H1 (cell line): ENCODE data around the gene GALNTL6. TPM values are rescaled to one million over a fixed set of nuclear protein-coding genes. Genes with fewer than 3 reads are reported as not detected.
A peak's percentile ranks its signal among the peaks of the same experiment; 100 is the strongest.

Experiments used
- CTCF ChIA-PET: fragments of 300-600 bp; sonication (Branson Sonifier 250); formaldehyde crosslinking; loops from one replicate; lab custom pipeline; 2021; ENCODE audit not compliant: partially characterized antibody; lab: Charles Lee
- POLR2A ChIA-PET: fragments of 300-600 bp; sonication (Branson Sonifier 250); formaldehyde crosslinking; loops from one replicate; lab custom pipeline; 2021; ENCODE audit warnings: inconsistent platforms; ENCODE audit not compliant: partially characterized antibody; lab: Charles Lee
- DNase-seq, 2 experiments: peaks; one replicate each; pipeline versions ENCODE4 v3.0.0 to v3.0.0-alpha.2; 2010 to 2022; ENCODE audit warnings: low spot score in 2 of 2, low read depth in 1 of 2, mixed read lengths in 1 of 2
- FAIRE-seq: peaks from 2 replicates; lab custom pipeline; 2011; peaks lifted over from hg19 to GRCh38; lab: Jason Lieb, UNC
- H2AFZ ChIP-seq: 2 replicates; pipeline ENCODE4 v1.8.1; 2012; ENCODE audit warnings: low read length, inconsistent platforms
- H2AK5ac ChIP-seq: 2 replicates; pipeline ENCODE4 v1.6.1; 2013; ENCODE audit warnings: low read depth, low read length
- H2BK120ac ChIP-seq: replicated peaks from 2 replicates; pipeline ENCODE3; 2013; ENCODE audit warnings: low read depth, low read length, inconsistent platforms
- H2BK12ac ChIP-seq: 2 replicates; pipeline ENCODE4 v1.6.1; 2013; ENCODE audit warnings: low read depth, low read length
- H2BK15ac ChIP-seq: 2 replicates; pipeline ENCODE4 v1.6.1; 2013; ENCODE audit warnings: low read length
- H2BK20ac ChIP-seq: 2 replicates; pipeline ENCODE4 v1.6.1; 2013; ENCODE audit warnings: low read length
- H2BK5ac ChIP-seq: 2 replicates; pipeline ENCODE4 v1.6.1; 2013; ENCODE audit warnings: low read depth, low read length
- H3K14ac ChIP-seq: 2 replicates; pipeline ENCODE4 v1.6.1; 2013; ENCODE audit warnings: inconsistent platforms; ENCODE audit not compliant: insufficient read length
- H3K18ac ChIP-seq: 2 replicates; pipeline ENCODE4 v1.6.1; 2013; ENCODE audit warnings: low read length; ENCODE audit errors: extremely low read depth
- H3K23ac ChIP-seq: 2 replicates; pipeline ENCODE4 v1.6.1; 2013; ENCODE audit warnings: inconsistent platforms; ENCODE audit not compliant: insufficient read length
- H3K23me2 ChIP-seq: 2 replicates; pipeline ENCODE4 v1.6.1; 2013; ENCODE audit warnings: low read depth, low read length
- H3K27ac ChIP-seq: 2 replicates; pipeline ENCODE4 v1.6.1; 2011; ENCODE audit warnings: low read depth, low read length, inconsistent platforms
- H3K27me3 ChIP-seq, 4 experiments: replicated peaks in 1 of 4; 1 replicate in 1 of 4; 2 replicates in 3 of 4; pipeline versions ENCODE4 v1.6.1 to v1.8.1; 2011 to 2013; ENCODE audit warnings: low read length in 3 of 4, mild to moderate bottlenecking in 3 of 4, inconsistent platforms in 2 of 4, mixed read lengths in 2 of 4, moderate library complexity in 1 of 4; ENCODE audit not compliant: control insufficient read depth in 3 of 4, insufficient read depth in 3 of 4; ENCODE audit errors: extremely low read depth in 1 of 4
- H3K36me3 ChIP-seq, 4 experiments: 2 replicates each; pipeline versions ENCODE4 v1.6.1 to v1.8.1; 2011 to 2013; ENCODE audit warnings: mild to moderate bottlenecking in 4 of 4, low read length in 3 of 4, moderate library complexity in 2 of 4, control low read depth in 1 of 4, inconsistent platforms in 1 of 4; ENCODE audit not compliant: insufficient read depth in 4 of 4, control insufficient read depth in 2 of 4
- H3K4ac ChIP-seq: replicated peaks from 2 replicates; pipeline ENCODE3; 2013; ENCODE audit warnings: low read length, low read depth, mixed read lengths, inconsistent platforms; ENCODE audit not compliant: insufficient read length
- H3K4me1 ChIP-seq, 4 experiments: replicated peaks in 1 of 4; 1 replicate in 1 of 4; 2 replicates in 3 of 4; pipeline versions ENCODE4 v1.6.1 to v1.8.1; 2011 to 2013; ENCODE audit warnings: low read length in 3 of 4, inconsistent platforms in 2 of 4, mixed read lengths in 1 of 4; ENCODE audit not compliant: insufficient read depth in 4 of 4, control insufficient read depth in 3 of 4
- H3K4me2 ChIP-seq, 2 experiments: 2 replicates each; pipeline versions ENCODE4 v1.6.1 to v1.8.1; 2011 to 2013; ENCODE audit warnings: low read depth in 2 of 2, low read length in 2 of 2, control low read depth in 1 of 2, inconsistent platforms in 1 of 2, mild to moderate bottlenecking in 1 of 2; ENCODE audit not compliant: insufficient read depth in 1 of 2
- H3K4me3 ChIP-seq, 4 experiments: fragments of 200-600, 300-600 bp in 1 of 4; sonication (generic), shearing (Covaris generic), sonication (Bioruptor Twin) in 1 of 4; 2 replicates each; pipeline versions ENCODE4 v1.5.1 to v1.8.1; 2011 to 2016; ENCODE audit warnings: low read length in 4 of 4, low read depth in 3 of 4, control low read depth in 2 of 4, inconsistent platforms in 2 of 4, mild to moderate bottlenecking in 2 of 4, mixed read lengths in 1 of 4, moderate library complexity in 1 of 4; ENCODE audit not compliant: insufficient read depth in 2 of 4; ENCODE audit errors: extremely low read depth in 1 of 4
- H3K56ac ChIP-seq: replicated peaks from 2 replicates; pipeline ENCODE3; 2013; ENCODE audit warnings: low read depth, mild to moderate bottlenecking, mixed read lengths, low read length, inconsistent platforms; ENCODE audit not compliant: insufficient read length
- H3K79me1 ChIP-seq: 2 replicates; pipeline ENCODE4 v1.6.1; 2013; ENCODE audit warnings: low read depth, low read length, control low read depth
- H3K79me2 ChIP-seq, 2 experiments: 2 replicates each; pipeline versions ENCODE4 v1.6.1 to v1.8.1; 2012 to 2013; ENCODE audit warnings: low read length in 2 of 2, mild to moderate bottlenecking in 2 of 2, inconsistent platforms in 1 of 2; ENCODE audit not compliant: insufficient read depth in 2 of 2, control insufficient read depth in 1 of 2
- H3K9ac ChIP-seq, 4 experiments: replicated peaks in 1 of 4; 1 replicate in 1 of 4; 2 replicates in 3 of 4; pipeline versions ENCODE4 v1.6.1 to v1.8.1; 2011 to 2013; ENCODE audit warnings: low read depth in 3 of 4, low read length in 3 of 4, control low read depth in 2 of 4, mild to moderate bottlenecking in 2 of 4, moderate library complexity in 2 of 4, inconsistent platforms in 1 of 4; ENCODE audit errors: extremely low read depth in 1 of 4
- H3K9me3 ChIP-seq, 2 experiments: 2 replicates each; pipeline versions ENCODE4 v1.6.1 to v1.8.1; 2012 to 2013; ENCODE audit warnings: mild to moderate bottlenecking in 2 of 2, moderate library complexity in 2 of 2, control low read depth in 1 of 2, inconsistent platforms in 1 of 2, low read depth in 1 of 2, low read length in 1 of 2, mixed read lengths in 1 of 2; ENCODE audit not compliant: insufficient read depth in 2 of 2
- H4K20me1 ChIP-seq, 2 experiments: replicated peaks in 1 of 2; 2 replicates each; pipeline versions ENCODE3 to v1.8.1; 2011 to 2013; ENCODE audit warnings: inconsistent platforms in 2 of 2, low read length in 2 of 2, mild to moderate bottlenecking in 1 of 2; ENCODE audit not compliant: insufficient read depth in 2 of 2, control insufficient read depth in 1 of 2
- H4K5ac ChIP-seq: 2 replicates; pipeline ENCODE4 v1.6.1; 2013; ENCODE audit warnings: low read length, low read depth, mixed read lengths, inconsistent platforms; ENCODE audit not compliant: insufficient read length
- H4K8ac ChIP-seq: 2 replicates; pipeline ENCODE4 v1.8.0; 2013; ENCODE audit warnings: mild to moderate bottlenecking, moderate library complexity, low read length, inconsistent platforms; ENCODE audit not compliant: insufficient read depth; ENCODE audit errors: extremely low read depth
- H4K91ac ChIP-seq: replicated peaks from 2 replicates; pipeline ENCODE3; 2013; ENCODE audit warnings: low read length, mixed read lengths, inconsistent platforms; ENCODE audit not compliant: insufficient read length
- BCL11A ChIP-seq, 2 experiments: IDR thresholded peaks; one replicate each; pipeline ENCODE4 v1.6.1; 2011; ENCODE audit warnings: low read depth in 2 of 2, low read length in 2 of 2, mild to moderate bottlenecking in 2 of 2
- CBX8 ChIP-seq: fragments of 300-800, 300-1000 bp; sonication (generic); IDR thresholded peaks from 2 replicates; pipeline ENCODE4 v1.7.1; 2016; ENCODE audit warnings: low read depth, low read length, borderline replicate concordance
- GABPA ChIP-seq: IDR thresholded peaks from 2 replicates; pipeline ENCODE4 v1.6.1; 2011; ENCODE audit warnings: mild to moderate bottlenecking, low read length, moderate library complexity, borderline replicate concordance; ENCODE audit not compliant: insufficient read depth
- NRF1 ChIP-seq: IDR thresholded peaks from 2 replicates; pipeline ENCODE4 v1.6.1; 2011; ENCODE audit warnings: mild to moderate bottlenecking, low read depth, low read length, improper control_type of control experiment
- POLR2A ChIP-seq, 2 experiments: IDR thresholded peaks; 1 replicate in 1 of 2; 2 replicates in 1 of 2; pipeline ENCODE4 v1.6.1; 2011; ENCODE audit warnings: low read depth in 2 of 2, low read length in 2 of 2, mild to moderate bottlenecking in 2 of 2; ENCODE audit errors: control extremely low read depth in 1 of 2
- POU5F1 ChIP-seq: IDR thresholded peaks from 2 replicates; pipeline ENCODE4 v1.6.1; 2011; ENCODE audit warnings: low read depth, mild to moderate bottlenecking, low read length, moderate library complexity
- SIN3A ChIP-seq, 2 experiments: IDR thresholded peaks in 1 of 2; conservative IDR thresholded peaks in 1 of 2; 2 replicates each; pipeline ENCODE4 v1.6.1; 2011 to 2012; ENCODE audit warnings: low read length in 2 of 2, improper control_type of control experiment in 1 of 2, low read depth in 1 of 2, mild to moderate bottlenecking in 1 of 2
- SRF ChIP-seq: IDR thresholded peaks from 2 replicates; pipeline ENCODE4 v1.6.1; 2011; ENCODE audit warnings: mild to moderate bottlenecking, low read depth, low read length, moderate library complexity
- TAF1 ChIP-seq: IDR thresholded peaks from 2 replicates; pipeline ENCODE4 v1.6.1; 2011; ENCODE audit warnings: mild to moderate bottlenecking, low read depth, low read length
- YY1 ChIP-seq: IDR thresholded peaks from 2 replicates; pipeline ENCODE4 v1.6.1; 2011; ENCODE audit warnings: low read depth, mild to moderate bottlenecking, low read length
- WGBS, 2 experiments: shearing (Covaris generic) in 1 of 2; methylation state at CpG; one replicate each; pipeline versions ENCODE4 v1.1.6 to v1.1.7; 2013 to 2015; ENCODE audit warnings: low lambda C conversion rate in 2 of 2, mixed read lengths in 2 of 2, inconsistent platforms in 1 of 2, low coverage in 1 of 2, missing lambda C conversion rate in 1 of 2; ENCODE audit not compliant: insufficient replicate concordance in 2 of 2, insufficient coverage in 1 of 2, insufficient read length in 1 of 2; ENCODE audit errors: extremely low coverage in 1 of 2, missing lambda C conversion rate in 1 of 2; 5-methylcytosine and 5-hydroxymethylcytosine counted together
- polyA plus RNA-seq, 7 experiments: library from polyadenylated mRNA; depleted of rRNA in 3 of 7; stranded (reverse) in 5 of 7; unstranded in 2 of 7; fragments of >200 nt in 5 of 7; fragments of 200-250 nt in 2 of 7; gene quantifications; 1 replicate in 5 of 7; 2 replicates in 1 of 7; 4 replicates in 1 of 7; pipeline versions ENCODE4 v1.2.1 to v1.2.3, GENCODE V29; 2011 to 2013; ENCODE audit warnings: missing spikeins in 2 of 7, mixed read lengths in 2 of 7
- total RNA-seq: library from RNA; stranded (reverse); fragmentation: NEBNext Ultra II Directional; extraction: Animal tissue kit (Norgen Biotek cat#: 25700); gene quantifications from 2 replicates; pipeline ENCODE4 v1.2.1, GENCODE V29; 2021
- TF ChIP-seq, protein P1 (sequence below): IDR thresholded peaks from 2 replicates; pipeline ENCODE4 v1.6.1; 2011; ENCODE audit warnings: low read depth, mild to moderate bottlenecking, low read length; ENCODE audit not compliant: insufficient read depth

Gene GALNTL6
- total and polyA plus RNA-seq, 2 of the 8 experiments (the other 6 are each of a cell fraction or from before 2014, with no cell fraction given), result 0.03 to 0.32 TPM

DNA sequence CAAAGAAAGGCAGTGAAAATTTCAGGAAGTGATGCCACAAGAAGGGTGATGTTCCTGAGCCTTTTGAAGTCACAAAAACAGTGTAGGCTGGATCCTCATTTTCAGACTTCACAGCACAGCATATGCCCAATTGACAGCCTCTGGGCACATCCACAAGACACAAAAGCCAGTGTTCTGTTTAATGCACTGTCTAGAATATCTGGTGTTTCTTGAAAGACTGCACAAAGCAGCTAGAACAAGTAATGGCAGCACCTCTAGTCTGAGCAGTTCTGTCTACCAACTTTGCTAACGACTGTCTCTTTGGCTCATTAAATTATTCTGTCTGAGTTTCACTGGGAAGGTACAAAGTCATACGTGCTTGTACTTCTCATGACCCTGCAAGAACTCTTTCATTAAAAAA, 938.3 kb downstream of the GALNTL6 start:
- H3K23me2 ChIP-seq, result no peaks in the 10 kb centered on the region
- no peak overlapping the region for H2BK12ac ChIP-seq
- no peak overlapping the region for H3K4ac ChIP-seq
- no peaks in the 10 kb centered on the region for H3K9me3 ChIP-seq
- H3K56ac ChIP-seq, result no peak overlapping the region
- no peaks in the 10 kb centered on the region for H3K79me1 ChIP-seq
- no peak overlapping the region for H3K9ac ChIP-seq
- H4K91ac ChIP-seq, result no peak overlapping the region
- ChIA-PET POLR2A (no interaction called here), CTCF (interaction anchor here (1.0 kb wide), 1 partner anchor 71 kb away, joined by 3 read pairs; no protein-coding TSS in a partner anchor)
- H3K27ac ChIP-seq, result no peak overlapping the region
- H2BK15ac ChIP-seq, result peak overlapping the region; percentile 23; the same call in 1 of the 2 replicates
- FAIRE-seq (no peak), DNase-seq (no peak)
- H3K4me3 ChIP-seq, result no peak overlapping the region
- no peaks in the 10 kb centered on the region for H4K20me1 ChIP-seq
- H3K18ac ChIP-seq, result no peak overlapping the region
- peak overlapping the region; percentile 85; the same call in 1 of the 2 replicates for H2AFZ ChIP-seq
- H3K36me3 ChIP-seq, result no peaks in the 10 kb centered on the region; a peak in 1 of 8 replicates
- H3K4me2 ChIP-seq, result no peak overlapping the region
- H2BK120ac ChIP-seq, result no peak overlapping the region
- no peak for TF ChIP-seq SIN3A (conservative IDR thresholded peaks at IDR 0.05 in 1 of 2, IDR thresholded peaks at IDR 0.05 in 1 of 2; ENCODE audit: low read depth in 1 of 2, low read length in 2 of 2)
- TF ChIP-seq, protein P1, sequence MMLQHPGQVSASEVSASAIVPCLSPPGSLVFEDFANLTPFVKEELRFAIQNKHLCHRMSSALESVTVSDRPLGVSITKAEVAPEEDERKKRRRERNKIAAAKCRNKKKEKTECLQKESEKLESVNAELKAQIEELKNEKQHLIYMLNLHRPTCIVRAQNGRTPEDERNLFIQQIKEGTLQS, result no peak
- TF ChIP-seq SRF, result no peak
- no peak for TF ChIP-seq BCL11A (IDR thresholded peaks at IDR 0.05; ENCODE audit: low read depth in 2 of 2, low read length in 2 of 2)
- TF ChIP-seq CBX8, result no peak
- no peak for TF ChIP-seq POU5F1
- no peak for TF ChIP-seq NRF1
- TF ChIP-seq GABPA, result no peak
- TF ChIP-seq POLR2A (IDR thresholded peaks at IDR 0.05; ENCODE audit: control extremely low read depth in 1 of 2, low read depth in 2 of 2, low read length in 2 of 2), result no peak
- no peak for TF ChIP-seq TAF1
- TF ChIP-seq YY1, result no peak
- H3K4me1 ChIP-seq, result peaks cover 0 to 2% (median 0%) of the 10 kb centered on the region in 4 experiments; a peak in 1 of 7 replicates
- no peak overlapping the region for H4K8ac ChIP-seq
- 89% methylated on average over 2 of the region's 2 CpGs; no CpG with 5 or more reads in 1 of the 2 experiments for WGBS, 2 experiments
- no peak overlapping the region for H4K5ac ChIP-seq
- no peak overlapping the region for H2BK20ac ChIP-seq
- H2BK5ac ChIP-seq, result no peak overlapping the region
- H3K14ac ChIP-seq, result no peak overlapping the region
- H3K27me3 ChIP-seq, result no peaks in the 10 kb centered on the region
- H3K79me2 ChIP-seq, result no peaks in the 10 kb centered on the region
- no peak overlapping the region for H2AK5ac ChIP-seq
- no peak overlapping the region for H3K23ac ChIP-seq
